CD14-positive monocyte (primary cell): Measurements from ENCODE around the gene PER3. TPM values are rescaled to one million over a fixed set of nuclear protein-coding genes. Genes with fewer than 3 reads are reported as not detected.

ENCODE experiments used
- DNase-seq, 3 donors: peaks; one replicate each; pipeline ENCODE4 v3.0.0-alpha.2; 2011 to 2022
- H2AFZ ChIP-seq: 2 replicates; pipeline ENCODE4 v1.6.0; 2012; ENCODE audit warnings: mild to moderate bottlenecking, low read depth, low read length, inconsistent platforms; ENCODE audit not compliant: insufficient read depth, poor library complexity, severe bottlenecking
- H3K27ac ChIP-seq, 2 donors: 1 replicate in 1 of 2; 2 replicates in 1 of 2; pipeline ENCODE4 v1.5.1; 2012 to 2013; ENCODE audit warnings: low read length in 2 of 2, control low read depth in 1 of 2, inconsistent platforms in 1 of 2, low read depth in 1 of 2, mild to moderate bottlenecking in 1 of 2
- H3K27me3 ChIP-seq, 2 donors: one replicate each; pipeline versions ENCODE4 v1.6.0 to v1.6.1; 2011 to 2013; ENCODE audit warnings: low read length in 2 of 2; ENCODE audit not compliant: control insufficient read depth in 2 of 2, insufficient read depth in 2 of 2
- H3K36me3 ChIP-seq, 2 donors: replicated peaks in 1 of 2; 1 replicate in 1 of 2; 2 replicates in 1 of 2; pipeline versions ENCODE4 v1.5.1 to v1.6.1; 2012 to 2013; ENCODE audit warnings: low read length in 2 of 2, control low read depth in 1 of 2, inconsistent platforms in 1 of 2, mild to moderate bottlenecking in 1 of 2; ENCODE audit not compliant: insufficient read depth in 2 of 2, control insufficient read depth in 1 of 2
- H3K4me1 ChIP-seq, 2 donors: 1 replicate in 1 of 2; 2 replicates in 1 of 2; pipeline versions ENCODE4 v1.5.1 to v1.6.1; 2012 to 2013; ENCODE audit warnings: low read length in 2 of 2, control low read depth in 1 of 2, inconsistent platforms in 1 of 2, mild to moderate bottlenecking in 1 of 2, moderate library complexity in 1 of 2; ENCODE audit not compliant: insufficient read depth in 2 of 2, control insufficient read depth in 1 of 2
- H3K4me2 ChIP-seq: replicated peaks from 2 replicates; pipeline ENCODE3; 2012; ENCODE audit warnings: low read length, moderate library complexity, mild to moderate bottlenecking; ENCODE audit not compliant: poor library complexity, severe bottlenecking; ENCODE audit errors: extremely low read depth
- H3K4me3 ChIP-seq, 3 experiments: fragments of 200-600 bp in 1 of 3; sonication (generic) in 1 of 3; replicated peaks in 1 of 3; 1 replicate in 2 of 3; 2 replicates in 1 of 3; pipeline ENCODE4 v1.5.1; 2011 to 2013; ENCODE audit warnings: low read length in 3 of 3, mild to moderate bottlenecking in 3 of 3, control low read depth in 2 of 3, low read depth in 2 of 3, inconsistent platforms in 1 of 3, moderate library complexity in 1 of 3
- H3K79me2 ChIP-seq: 2 replicates; pipeline ENCODE4 v1.6.0; 2012; ENCODE audit warnings: mild to moderate bottlenecking, control low read depth, inconsistent platforms, low read length, moderate library complexity; ENCODE audit not compliant: insufficient read depth
- H3K9ac ChIP-seq: 2 replicates; pipeline ENCODE4 v1.6.0; 2017; ENCODE audit warnings: low read length, mild to moderate bottlenecking; ENCODE audit not compliant: insufficient read depth, poor library complexity, severe bottlenecking
- H3K9me3 ChIP-seq, 2 donors: replicated peaks in 1 of 2; 1 replicate in 1 of 2; 2 replicates in 1 of 2; pipeline versions ENCODE4 v1.5.1 to v1.6.1; 2012 to 2013; ENCODE audit warnings: low read length in 2 of 2, control low read depth in 1 of 2; ENCODE audit not compliant: control insufficient read depth in 1 of 2, insufficient read depth in 1 of 2
- H4K20me1 ChIP-seq: 2 replicates; pipeline ENCODE4 v1.6.0; 2012; ENCODE audit warnings: mild to moderate bottlenecking, low read length, control low read depth, moderate library complexity; ENCODE audit not compliant: insufficient read depth
- H3K27ac Mint-ChIP-seq, 7 donors: one replicate each; pipeline ENCODE4 v1.8.0; 2020; ENCODE audit warnings: mild to moderate bottlenecking in 7 of 7, mixed read lengths in 7 of 7, moderate library complexity in 6 of 7, inconsistent platforms in 2 of 7
- H3K27me3 Mint-ChIP-seq, 3 donors: one replicate each; pipeline ENCODE4 v1.8.0; 2021 to 2022; ENCODE audit warnings: low read depth in 3 of 3, mild to moderate bottlenecking in 3 of 3, mixed read lengths in 3 of 3, moderate library complexity in 3 of 3, inconsistent platforms in 1 of 3
- H3K36me3 Mint-ChIP-seq, 2 donors: one replicate each; pipeline ENCODE4 v1.8.0; 2020; ENCODE audit warnings: mixed read lengths in 2 of 2, inconsistent platforms in 1 of 2, mild to moderate bottlenecking in 1 of 2
- H3K4me1 Mint-ChIP-seq: one replicate; pipeline ENCODE4 v1.8.0; 2020; ENCODE audit warnings: mild to moderate bottlenecking, mixed read lengths
- H3K4me3 Mint-ChIP-seq, 2 donors: one replicate each; pipeline ENCODE4 v1.8.0; 2020; ENCODE audit warnings: mild to moderate bottlenecking in 2 of 2, mixed read lengths in 2 of 2, moderate library complexity in 1 of 2
- H3K9me3 Mint-ChIP-seq, 7 donors: one replicate each; pipeline ENCODE4 v1.8.0; 2020 to 2022; ENCODE audit warnings: mixed read lengths in 7 of 7, mild to moderate bottlenecking in 6 of 7, moderate library complexity in 6 of 7, inconsistent platforms in 2 of 7
- CTCF ChIP-seq: fragments of 200-600 bp; IDR thresholded peaks from one replicate; pipeline ENCODE4 v1.8.0; 2022; ENCODE audit warnings: antibody characterized with exemption, mild to moderate bottlenecking
- WGBS: methylation state at CpG from one replicate; pipeline ENCODE4 v1.1.5; 2013; ENCODE audit warnings: missing lambda C conversion rate; ENCODE audit not compliant: insufficient coverage; 5-methylcytosine and 5-hydroxymethylcytosine counted together
- intact Hi-C, 2 donors: fragments of 100-400 bp; cut with micrococcal nuclease; formaldehyde crosslinking; loops; one replicate each; pipeline versions ENCODE4 v1.15.0 to v1.15.1; 2023
- polyA plus RNA-seq, 3 donors: library from polyadenylated mRNA; depleted of rRNA in 1 of 3; unstranded in 2 of 3; stranded (reverse) in 1 of 3; fragments of 300-500 nt in 2 of 3; fragments of >200 nt in 1 of 3; fragmentation: Illumina TruSeq in 2 of 3; gene quantifications; 1 replicate in 2 of 3; 2 replicates in 1 of 3; pipeline ENCODE4 v1.2.3, GENCODE V29; 2012 to 2021

The PER3 gene
- polyA plus RNA-seq, 3 donors: 0.46 to 2.3 (median 2.0) TPM

- DNase-seq: no peak
- H3K36me3 Mint-ChIP-seq: peaks cover under 1 to 7% of the 10 kb centered on the region in 2 donors
These were observed 11.3 kb downstream of the PER3 start for GRCh38 chr1:7795406-7795805.

GRCh38 chr1:7805460-7805859 is 21.4 kb downstream of the PER3 start:
- H3K27ac Mint-ChIP-seq: no peak overlapping the region
- no peak overlapping the region for H3K4me2 ChIP-seq
- DNase-seq: no peak
- H3K36me3 ChIP-seq: no peaks in the 10 kb centered on the region
- H3K27ac ChIP-seq: no peak overlapping the region
- no peaks in the 10 kb centered on the region for H3K9me3 ChIP-seq
- TF ChIP-seq CTCF: no peak
- H3K4me3 ChIP-seq: no peak overlapping the region
- H3K4me1 Mint-ChIP-seq: peaks cover 2% of the 10 kb centered on the region
- intact Hi-C loops: loop anchor here in 1 of 2 donors (5.0 kb wide), 1 partner anchor 97 kb away; no protein-coding TSS in a partner anchor
- H3K9ac ChIP-seq: no peak overlapping the region
- no peaks in the 10 kb centered on the region for H4K20me1 ChIP-seq
- WGBS: 87% methylated on average over 4 of the region's 9 CpGs
- peaks cover 0 to 16% of the 10 kb centered on the region in 2 donors for H3K36me3 Mint-ChIP-seq
- no peaks in the 10 kb centered on the region for H3K27me3 ChIP-seq
- no peaks in the 10 kb centered on the region for H3K9me3 Mint-ChIP-seq
- no peak overlapping the region for H3K4me3 Mint-ChIP-seq
- H3K27me3 Mint-ChIP-seq: peaks cover 0 to 1% (median 0%) of the 10 kb centered on the region in 3 donors
- H3K4me1 ChIP-seq: no peaks in the 10 kb centered on the region
- no peak overlapping the region for H2AFZ ChIP-seq
- no peaks in the 10 kb centered on the region for H3K79me2 ChIP-seq

More at GRCh38 chr1:7795406-7795805, 11.3 kb downstream of the PER3 start:
- H3K4me1 ChIP-seq: no peaks in the 10 kb centered on the region
- peaks cover 16 to 21% (median 19%) of the 10 kb centered on the region in 7 donors for H3K9me3 Mint-ChIP-seq
- no peak overlapping the region for H3K4me3 Mint-ChIP-seq
- H3K27ac ChIP-seq: no peak overlapping the region
- H3K27ac Mint-ChIP-seq: no peak overlapping the region
- H3K4me1 Mint-ChIP-seq: peaks cover 7% of the 10 kb centered on the region
- WGBS: 98% methylated on average over 6 of the region's 12 CpGs
- H3K4me3 ChIP-seq: no peak overlapping the region
- intact Hi-C loops: no loop called here
- peaks cover 18 to 22% of the 10 kb centered on the region in 2 donors for H3K9me3 ChIP-seq
- no peaks in the 10 kb centered on the region for H3K79me2 ChIP-seq
- no peak overlapping the region for H3K4me2 ChIP-seq
- H3K9ac ChIP-seq: no peak overlapping the region
- no peaks in the 10 kb centered on the region for H3K36me3 ChIP-seq
- no peak for TF ChIP-seq CTCF
- H2AFZ ChIP-seq: peak overlapping the region; percentile 46
- no peaks in the 10 kb centered on the region for H3K27me3 ChIP-seq
- H3K27me3 Mint-ChIP-seq: peaks cover 2 to 4% (median 3%) of the 10 kb centered on the region in 3 donors
- H4K20me1 ChIP-seq: no peaks in the 10 kb centered on the region
